HG03342 (cell line): Measurements from ENCODE around the gene SIT1.
"Not testable (repeated sequence)": the region's sequence is repeated elsewhere in the genome, so short reads cannot be mapped to it uniquely, and the experiment has no call there.

Source experiments
- ATAC-seq: cut with Tn5 transposase; IDR thresholded peaks from one replicate; pipeline ENCODE4 v1.9.1; 2021; ENCODE audit warnings: mild to moderate bottlenecking, moderate library complexity; ENCODE audit not compliant: unreplicated experiment

SIT1 gene

DNA sequence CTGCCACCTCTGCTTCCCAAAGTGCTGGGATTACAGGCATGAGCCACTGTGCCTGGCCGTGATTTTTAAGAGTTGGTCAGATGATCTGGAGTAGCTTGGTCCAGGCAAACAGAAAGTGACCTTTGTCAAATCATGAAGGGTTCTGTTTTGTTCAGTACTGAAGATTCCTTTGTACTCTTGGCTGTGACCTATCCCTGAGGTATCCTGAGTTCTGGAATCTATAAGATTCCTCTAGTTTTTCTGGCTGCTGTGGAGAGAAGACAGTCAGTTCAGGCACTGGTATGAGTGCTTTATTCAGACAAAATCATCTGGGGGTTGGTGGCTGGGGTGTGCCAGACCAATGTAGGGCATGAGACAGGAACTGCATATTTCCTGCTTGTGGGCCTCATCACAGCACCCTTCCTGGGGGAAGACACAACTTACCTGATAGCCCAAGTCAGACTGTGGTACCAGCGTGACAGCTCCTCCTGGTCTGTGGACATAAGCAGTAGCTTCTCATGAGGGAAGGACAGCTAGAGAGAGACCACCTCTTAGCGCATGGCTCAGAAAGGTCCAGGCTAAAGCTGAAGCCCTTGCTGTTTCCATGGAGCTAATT is 11.1 kb upstream of the SIT1 start:
- no peak for ATAC-seq

DNA sequence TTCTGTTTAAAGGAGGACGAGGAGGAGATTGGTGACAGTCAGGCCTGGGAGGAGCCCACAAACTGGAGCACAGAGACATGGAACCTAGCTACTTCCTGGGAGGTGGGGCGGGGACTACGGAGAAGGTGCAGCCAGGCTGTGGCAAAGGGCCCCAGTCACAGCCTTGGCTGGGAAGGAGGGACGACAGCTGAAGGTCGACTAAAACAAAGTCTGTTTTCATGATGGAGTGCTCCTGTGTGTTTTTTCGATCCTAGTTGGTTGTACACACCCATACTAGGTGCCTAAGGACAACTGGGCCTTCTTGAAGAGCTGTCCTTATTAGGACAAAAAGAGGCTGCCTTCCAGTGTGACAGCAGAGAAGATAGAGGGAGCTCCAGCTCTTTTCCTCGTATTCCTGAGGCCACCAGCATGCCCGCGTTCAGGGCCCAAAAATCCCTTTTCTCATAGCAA is 10.3 kb upstream of the SIT1 start:
- no peak for ATAC-seq

DNA sequence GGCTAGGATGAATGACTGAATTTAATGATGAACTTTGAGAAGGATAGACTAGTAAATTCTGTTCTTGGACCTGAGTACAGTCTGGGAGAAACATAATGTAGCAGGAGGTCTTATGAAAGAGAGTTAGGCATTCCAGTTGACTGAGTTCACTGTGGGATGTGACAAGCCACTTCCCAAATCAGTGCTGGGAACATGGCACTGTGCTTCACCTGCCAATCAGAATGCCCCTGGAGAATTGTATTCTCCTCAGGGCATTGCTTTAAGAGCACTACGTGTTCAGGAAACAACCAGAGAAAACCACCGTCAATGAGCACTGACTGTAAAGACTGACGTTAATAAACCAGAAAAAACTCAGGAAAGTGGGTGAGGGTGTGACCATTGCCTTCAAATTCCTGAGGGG is 8.6 kb upstream of the SIT1 start:
- ATAC-seq = no peak

GRCh38 chr9:35658968-35659220 is 8.2 kb upstream of the SIT1 start:
- ATAC-seq = no peak

GRCh38 chr9:35658137-35658967 is 7.6 kb upstream of the SIT1 start, which contains the start of gene CCDC107:
CCDC107 (plus strand) TSS chr9:35658292; CDS start chr9:35658380, 88 bp downstream.
- ATAC-seq = peak; percentile 56

GRCh38 chr9:35657546-35658136 is 6.9 kb upstream of the SIT1 start, which contains the start of gene RMRP:
RMRP (minus strand) TSS chr9:35658019.
- peak; percentile 77 for ATAC-seq

- no peak for ATAC-seq
These were observed 6.3 kb upstream of the SIT1 start for GRCh38 chr9:35656831-35657545.

DNA sequence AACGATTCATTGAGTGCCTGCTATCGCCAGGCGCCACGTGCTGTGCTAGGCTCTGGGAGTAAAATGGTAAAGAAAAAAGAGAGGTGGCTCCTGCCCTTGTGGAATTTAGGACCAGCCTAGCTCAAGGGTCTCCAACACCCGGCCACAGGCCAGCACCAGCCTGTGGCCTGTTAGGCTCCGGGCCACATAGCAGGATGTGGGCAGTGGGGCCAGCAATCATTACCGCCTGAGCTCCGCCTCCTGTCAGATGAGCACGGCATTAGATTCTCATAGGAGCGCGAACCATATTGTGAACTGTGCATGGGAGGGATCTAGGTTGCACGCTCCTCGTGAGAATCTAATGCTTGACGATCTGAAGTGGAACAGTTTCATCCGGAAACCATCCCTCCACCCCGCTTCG is 5.6 kb upstream of the SIT1 start:
- no peak for ATAC-seq

- ATAC-seq = no peak
These were observed 2.9 kb upstream of the SIT1 start for GRCh38 chr9:35653611-35654010.

- no peak for ATAC-seq
These were observed 2.1 kb upstream of the SIT1 start for GRCh38 chr9:35652829-35653209.

DNA sequence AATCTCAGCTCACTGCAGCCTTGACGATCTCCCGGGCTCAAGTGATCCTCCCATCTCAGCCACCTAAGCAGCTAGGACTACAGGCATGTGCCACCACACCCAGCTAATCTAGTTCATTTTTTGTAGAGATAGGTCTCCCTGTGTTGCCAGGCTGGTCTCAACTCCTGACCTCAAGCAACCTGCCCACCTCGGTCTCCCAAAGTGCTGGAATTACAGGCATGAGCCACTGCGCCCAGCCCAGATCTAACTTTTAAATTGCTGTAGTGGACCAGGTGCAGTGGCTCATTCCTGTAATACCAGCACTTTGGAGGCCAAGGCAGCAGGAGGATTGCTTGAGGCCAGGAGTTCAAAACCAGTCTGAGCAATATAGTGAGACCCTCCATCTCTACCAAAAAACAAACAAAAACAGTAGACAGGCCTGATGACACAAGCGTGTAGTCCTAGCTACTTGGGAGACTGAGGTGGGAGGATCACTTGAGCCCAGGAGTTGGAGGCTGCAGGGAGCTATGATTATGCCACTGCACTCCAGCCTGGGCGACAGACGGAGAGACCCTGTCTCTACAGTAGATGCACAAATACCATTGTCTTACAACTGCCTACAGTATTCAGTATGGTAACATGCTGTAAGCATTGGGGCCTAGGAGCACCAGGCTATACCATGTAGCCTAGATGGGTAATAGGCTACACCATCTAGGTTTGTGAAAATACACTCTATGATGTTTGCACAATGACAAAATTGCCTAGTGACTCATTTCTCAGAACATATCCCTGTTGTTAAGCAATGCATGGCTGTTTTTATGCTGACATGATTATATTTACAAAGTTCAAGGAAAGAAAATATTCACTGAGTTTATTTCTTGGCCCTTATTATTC is 1.5 kb upstream of the SIT1 start:
- no peak for ATAC-seq

- ATAC-seq = no peak
These were observed 1.0 kb downstream of the SIT1 start for GRCh38 chr9:35649431-35650340.

GRCh38 chr9:35646533-35647265 is 4.0 kb downstream of the SIT1 start:
- peak; percentile 85 for ATAC-seq

DNA sequence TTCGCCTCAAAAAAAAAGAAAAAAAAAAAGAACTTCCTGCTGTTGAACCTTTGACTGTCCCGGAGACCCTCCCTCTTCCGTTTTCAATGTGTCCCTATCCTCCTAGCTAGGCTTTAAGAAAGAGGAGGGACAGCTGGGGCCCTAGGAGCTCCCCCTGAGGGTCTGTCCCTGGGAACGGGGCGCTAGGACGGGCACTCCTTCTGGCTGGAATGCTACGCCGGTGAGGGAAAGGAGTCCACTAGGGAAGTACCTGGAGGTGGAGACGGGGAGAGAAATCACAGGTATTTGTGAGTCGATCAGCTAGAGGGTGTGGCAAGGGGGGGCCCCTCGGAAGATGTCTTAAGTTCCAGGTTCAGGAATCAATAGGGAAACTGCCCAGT is 4.6 kb downstream of the SIT1 start:
- ATAC-seq = no peak

- not testable (repeated sequence) for ATAC-seq
These were observed 5.0 kb downstream of the SIT1 start for GRCh38 chr9:35645736-35646135.

DNA sequence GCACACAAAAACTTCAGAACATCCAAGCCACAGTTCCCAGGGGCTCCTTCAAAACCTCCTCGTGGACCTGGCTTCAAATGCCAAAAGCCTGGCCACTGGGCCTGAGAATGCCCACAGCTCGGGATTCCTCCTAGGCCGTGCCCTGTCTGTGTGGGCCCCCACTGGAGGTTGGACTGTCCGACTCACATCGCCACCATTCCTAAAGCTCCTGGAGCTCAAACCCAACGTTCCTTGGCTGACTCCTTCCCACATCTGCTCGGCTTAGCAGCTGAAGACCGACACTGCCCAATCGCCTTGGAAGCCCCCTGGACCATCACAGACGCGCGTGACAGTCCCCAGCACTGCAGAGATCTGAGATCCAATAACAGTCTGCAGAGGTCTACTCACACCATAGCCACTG is 7.7 kb downstream of the SIT1 start:
- no peak for ATAC-seq

DNA sequence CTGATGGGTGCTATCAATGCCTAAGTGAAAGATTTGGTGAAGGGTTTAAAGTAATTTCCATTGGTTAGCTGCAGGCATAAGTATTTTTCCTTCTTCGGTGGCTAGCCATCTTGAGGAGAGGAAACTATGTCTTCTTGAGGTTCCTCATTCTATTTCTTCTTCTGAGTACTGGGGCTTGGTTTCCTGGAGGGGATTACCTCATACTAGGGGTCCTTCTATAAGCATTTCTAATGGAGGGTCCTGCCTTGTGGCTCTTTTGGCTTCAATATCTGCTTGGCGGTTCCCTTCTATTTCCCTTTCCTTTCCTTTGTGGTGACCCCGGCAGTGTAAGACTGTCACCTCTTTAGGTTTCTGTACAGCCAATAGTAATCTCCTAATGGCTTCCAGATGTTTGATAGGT is 9.3 kb downstream of the SIT1 start:
- not testable (repeated sequence) for ATAC-seq

GRCh38 chr9:35640431-35640830 is 10.3 kb downstream of the SIT1 start:
- ATAC-seq = not testable (repeated sequence)

- no peak for ATAC-seq
These were observed 11.1 kb downstream of the SIT1 start for GRCh38 chr9:35639631-35640030.
